DMS153 treated with DMSO at 0.1 percent for 48 hours (cell line): ENCODE results near the gene NFYC.
"Not testable (repeated sequence)": the region's sequence is repeated elsewhere in the genome, so short reads cannot be mapped to it uniquely, and the experiment has no call there.

Experiments
- DNase-seq: peaks from one replicate; lab custom pipeline; 2025; ENCODE audit not compliant: unreplicated experiment; lab: John Stamatoyannopoulos, UW

NFYC gene

GRCh38 chr1:40704817-40705733, 13.6 kb downstream of the NFYC start:
- DNase-seq, result no peak

GRCh38 chr1:40706626-40707025, 15.1 kb downstream of the NFYC start:
- DNase-seq, result no peak

GRCh38 chr1:40708750-40709099, 17.2 kb downstream of the NFYC start:
- peak; percentile 100 for DNase-seq

- DNase-seq, result peak; percentile 100
These were observed 17.7 kb downstream of the NFYC start for GRCh38 chr1:40709100-40709801.

- no peak for DNase-seq
These were observed 18.3 kb downstream of the NFYC start for GRCh38 chr1:40709802-40710278.

GRCh38 chr1:40710581-40711315, 19.2 kb downstream of the NFYC start:
- no peak for DNase-seq

GRCh38 chr1:40711465-40712404, 20.2 kb downstream of the NFYC start:
- no peak for DNase-seq

- peak; percentile 38 for DNase-seq
These were observed 21.0 kb downstream of the NFYC start for GRCh38 chr1:40712405-40712944.

GRCh38 chr1:40712997-40713396, 21.5 kb downstream of the NFYC start:
- no peak for DNase-seq

- DNase-seq, result no peak
These were observed 24.1 kb downstream of the NFYC start for GRCh38 chr1:40715491-40716059.

- DNase-seq, result no peak
These were observed 25.6 kb downstream of the NFYC start for GRCh38 chr1:40717065-40717464.

- DNase-seq, result no peak
These were observed 26.5 kb downstream of the NFYC start for GRCh38 chr1:40717955-40718354.

- no peak for DNase-seq
These were observed 29.0 kb downstream of the NFYC start for GRCh38 chr1:40720493-40720892.

- DNase-seq, result no peak
These were observed 31.1 kb downstream of the NFYC start for GRCh38 chr1:40722622-40723021.

GRCh38 chr1:40723196-40723955, 31.9 kb downstream of the NFYC start:
- no peak for DNase-seq

GRCh38 chr1:40727662-40728061, 36.2 kb downstream of the NFYC start:
- not testable (repeated sequence) for DNase-seq

- not testable (repeated sequence) for DNase-seq
These were observed 37.9 kb downstream of the NFYC start for GRCh38 chr1:40729316-40729862.

GRCh38 chr1:40732756-40733301, 41.3 kb downstream of the NFYC start:
- DNase-seq, result no peak
